ENCODE data around the gene THBS3.
A peak's percentile ranks its signal among the peaks of the same experiment; 100 is the strongest.

The THBS3 gene

DNA sequence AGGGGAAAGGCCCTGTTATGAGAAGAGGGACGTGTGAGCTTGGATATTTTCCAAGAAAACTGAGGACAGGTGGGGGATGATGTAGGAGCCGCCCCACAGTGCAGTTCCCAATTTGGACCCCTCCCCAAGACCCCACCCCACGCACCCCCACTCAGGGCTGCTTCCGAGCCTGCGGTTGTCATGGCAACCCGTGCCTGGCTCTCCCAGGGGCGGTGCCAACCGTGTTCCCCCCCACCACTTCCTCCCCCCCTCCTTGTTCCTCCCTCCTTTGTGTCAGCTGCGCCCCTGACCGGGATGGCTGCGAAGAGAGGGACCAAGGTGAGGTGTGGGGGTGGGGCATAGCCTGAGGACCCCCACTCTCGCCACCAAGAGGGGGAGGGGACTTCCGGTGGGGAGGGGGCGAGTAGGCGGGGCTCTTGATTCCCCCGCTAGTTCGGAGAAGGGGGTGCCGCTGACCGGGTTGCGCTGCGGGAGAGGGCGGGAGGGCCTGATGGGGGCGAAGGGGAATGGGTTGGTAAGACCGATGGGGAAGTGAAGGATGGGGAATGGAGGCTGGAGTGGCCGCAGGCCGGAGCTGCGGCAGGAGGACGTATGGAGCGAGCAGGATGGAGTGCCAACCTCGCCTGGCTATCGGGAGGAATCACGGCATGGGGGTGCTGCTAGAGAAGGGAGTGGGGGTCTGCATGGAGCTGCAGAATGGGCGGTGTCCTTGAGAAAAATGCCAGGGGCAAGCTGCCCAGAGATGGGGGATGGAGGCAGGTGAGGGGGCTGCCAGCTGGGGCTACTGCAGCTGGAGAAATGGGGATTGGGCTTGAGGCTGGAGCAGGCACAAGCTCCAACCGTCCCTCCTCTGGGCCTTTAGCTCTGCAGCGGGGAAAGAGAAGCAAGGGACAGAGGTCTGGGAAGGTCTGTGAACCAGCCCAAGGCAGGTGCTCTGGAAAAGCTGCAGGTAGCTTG lies 33.1 kb downstream of the THBS3 start:
- Histone ChIP-seq H3K27ac (ENCODE audit: low read depth in 2 of 2, low read length in 2 of 2) (no peak overlapping the region), H3K4me1 (ENCODE audit: control insufficient read depth in 2 of 2, insufficient read depth in 2 of 2, low read length in 2 of 2) (peaks cover 18 to 24% of the 10 kb centered on the region in 2 donors), H3K36me3 (ENCODE audit: control insufficient read depth in 2 of 2, insufficient read depth in 2 of 2, low read length in 2 of 2) (peaks cover 5 to 7% of the 10 kb centered on the region in 2 donors), H3K9ac (ENCODE audit: low read depth in 1 of 2, low read length in 2 of 2) (no peak overlapping the region), H3K27me3 (ENCODE audit: control insufficient read depth in 2 of 2, insufficient read depth in 2 of 2, low read length in 2 of 2) (peaks cover 0 to 3% of the 10 kb centered on the region in 2 donors), H3K9me3 (ENCODE audit: control insufficient read depth in 2 of 2, low read length in 2 of 2) (no peaks in the 10 kb centered on the region), H3K4me3 (ENCODE audit: low read length in 2 of 2) (peak overlapping the region in 1 of 2 donors; percentile 86)

GRCh38 chr1:155173478-155174323 lies 34.0 kb downstream of the THBS3 start, which contains the start of gene TRIM46:
TSS of gene TRIM46 (plus strand) at chr1:155173849. CDS start at chr1:155173967, 118 bp downstream.
- peak within 1 kb of the TSS; percentile 85 to 92 for H3K27ac ChIP-seq (ENCODE audit: low read depth in 2 of 2, low read length in 2 of 2)
- no peaks in the 10 kb centered on the region for H3K9me3 ChIP-seq (ENCODE audit: control insufficient read depth in 2 of 2, low read length in 2 of 2)
- peaks cover 0 to 3% of the 10 kb centered on the region in 2 donors for H3K27me3 ChIP-seq (ENCODE audit: control insufficient read depth in 2 of 2, insufficient read depth in 2 of 2, low read length in 2 of 2)
- peak within 1 kb of the TSS; percentile 85 to 92 for H3K9ac ChIP-seq (ENCODE audit: low read depth in 1 of 2, low read length in 2 of 2)
- H3K36me3 ChIP-seq (ENCODE audit: control insufficient read depth in 2 of 2, insufficient read depth in 2 of 2, low read length in 2 of 2): peaks cover 13 to 14% of the 10 kb centered on the region in 2 donors
- H3K4me3 ChIP-seq (ENCODE audit: low read length in 2 of 2): peak within 1 kb of the TSS; percentile 86 to 94
- H3K4me1 ChIP-seq (ENCODE audit: control insufficient read depth in 2 of 2, insufficient read depth in 2 of 2, low read length in 2 of 2): peaks cover 18 to 22% of the 10 kb centered on the region in 2 donors

DNA sequence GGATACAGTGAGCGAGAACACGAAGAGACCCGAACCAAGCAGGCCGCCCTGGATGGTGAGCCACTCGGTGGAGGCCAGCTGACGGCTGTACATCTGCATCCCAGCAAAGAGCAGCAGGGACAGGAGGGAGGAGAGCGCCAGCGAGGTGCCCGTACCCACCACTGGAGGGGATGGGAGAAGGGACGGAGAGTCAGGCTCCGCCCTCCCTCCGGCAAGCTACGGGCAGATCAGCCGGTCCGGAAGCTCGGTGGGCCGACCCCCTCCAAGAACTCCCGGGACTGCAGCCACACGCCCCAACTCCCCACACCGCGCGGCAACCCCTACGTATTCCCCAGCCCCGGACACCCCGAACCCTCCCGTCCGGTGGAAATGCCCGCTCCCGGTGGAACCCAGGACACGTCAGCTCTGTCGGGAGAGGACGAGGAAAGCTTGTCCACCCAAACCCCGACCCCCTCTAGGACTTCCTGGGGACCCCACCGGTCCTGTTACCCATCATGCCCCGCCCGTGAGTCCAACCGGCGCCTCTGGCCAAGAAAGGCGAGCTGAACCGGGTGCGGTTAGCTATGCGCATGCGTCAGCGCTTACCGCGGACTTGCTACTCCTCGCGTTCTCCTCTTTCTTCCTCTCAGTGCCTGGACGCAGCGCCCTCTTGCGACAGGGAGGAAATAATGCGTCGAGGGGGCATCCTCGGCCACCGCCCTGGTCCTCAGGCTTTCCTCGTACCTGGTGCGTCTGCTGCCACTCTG lies 34.8 kb downstream of the THBS3 start, which contains the start of gene KRTCAP2:
KRTCAP2 (minus strand) TSS at position 573 of the 746 bp plus-strand sequence; CDS start at position 493, 80 bp downstream.
- H3K9me3 ChIP-seq (ENCODE audit: control insufficient read depth in 2 of 2, low read length in 2 of 2): no peaks in the 10 kb centered on the region
- H3K4me3 ChIP-seq (ENCODE audit: low read length in 2 of 2): peak within 1 kb of the TSS; percentile 86 to 94
- peak within 1 kb of the TSS; percentile 85 to 92 for H3K27ac ChIP-seq (ENCODE audit: low read depth in 2 of 2, low read length in 2 of 2)
- H3K27me3 ChIP-seq (ENCODE audit: control insufficient read depth in 2 of 2, insufficient read depth in 2 of 2, low read length in 2 of 2): peaks cover 0 to 3% of the 10 kb centered on the region in 2 donors
- H3K36me3 ChIP-seq (ENCODE audit: control insufficient read depth in 2 of 2, insufficient read depth in 2 of 2, low read length in 2 of 2): peaks cover 13 to 16% of the 10 kb centered on the region in 2 donors
- H3K4me1 ChIP-seq (ENCODE audit: control insufficient read depth in 2 of 2, insufficient read depth in 2 of 2, low read length in 2 of 2): peaks cover 18 to 22% of the 10 kb centered on the region in 2 donors
- H3K9ac ChIP-seq (ENCODE audit: low read depth in 1 of 2, low read length in 2 of 2): peak within 1 kb of the TSS; percentile 85 to 92

DNA sequence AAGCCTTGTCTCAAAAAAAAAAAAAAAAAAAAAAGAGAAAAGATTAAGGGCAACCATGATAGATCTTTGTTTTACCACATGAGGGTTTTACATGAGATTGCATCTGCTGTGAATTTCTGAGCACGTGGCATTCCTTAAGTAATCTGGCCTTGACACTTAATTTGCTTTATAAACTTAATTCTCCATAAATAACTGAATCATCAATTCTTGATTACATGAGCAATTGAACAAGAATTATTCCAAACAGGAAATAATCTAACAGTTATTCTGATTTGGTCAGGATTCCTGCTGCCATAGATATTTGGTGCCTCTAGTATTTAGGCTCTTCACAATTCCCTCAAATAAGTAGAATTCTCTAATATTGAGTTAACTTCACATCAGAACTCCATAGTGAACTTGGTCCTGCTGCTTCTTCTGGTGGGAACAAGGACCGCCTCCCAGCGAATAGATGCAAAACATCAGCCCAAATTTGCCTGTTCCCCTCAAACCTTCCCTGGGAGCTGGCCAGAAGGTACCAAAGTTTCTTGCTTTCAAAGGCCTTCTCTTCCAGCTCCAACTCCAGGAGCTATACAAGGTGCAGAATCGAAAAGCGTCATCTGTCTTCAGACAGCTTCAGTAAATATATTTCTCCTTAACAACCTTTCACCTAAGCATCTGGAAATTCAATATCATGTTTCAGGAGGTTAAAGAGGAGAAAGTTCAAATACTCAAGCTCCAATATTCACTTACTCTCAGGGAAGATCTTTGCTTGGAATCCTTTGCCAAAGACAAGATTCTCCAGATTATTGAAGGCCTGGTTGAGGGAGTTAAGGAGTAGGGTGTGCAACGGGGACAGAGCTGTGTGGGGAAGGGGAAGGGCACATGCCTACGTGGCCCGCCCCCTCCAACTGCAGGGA lies 35.6 kb downstream of the THBS3 start:
- peaks cover 23 to 26% of the 10 kb centered on the region in 2 donors for H3K4me1 ChIP-seq (ENCODE audit: control insufficient read depth in 2 of 2, insufficient read depth in 2 of 2, low read length in 2 of 2)
- H3K27me3 ChIP-seq (ENCODE audit: control insufficient read depth in 2 of 2, insufficient read depth in 2 of 2, low read length in 2 of 2): peaks cover 0 to 3% of the 10 kb centered on the region in 2 donors
- H3K9ac ChIP-seq (ENCODE audit: low read depth in 1 of 2, low read length in 2 of 2): peak overlapping the region; percentile 85 to 92
- H3K36me3 ChIP-seq (ENCODE audit: control insufficient read depth in 2 of 2, insufficient read depth in 2 of 2, low read length in 2 of 2): peaks cover 13 to 16% of the 10 kb centered on the region in 2 donors
- peak overlapping the region; percentile 86 to 94 for H3K4me3 ChIP-seq (ENCODE audit: low read length in 2 of 2)
- no peaks in the 10 kb centered on the region for H3K9me3 ChIP-seq (ENCODE audit: control insufficient read depth in 2 of 2, low read length in 2 of 2)
- H3K27ac ChIP-seq (ENCODE audit: low read depth in 2 of 2, low read length in 2 of 2): peak overlapping the region; percentile 85 to 92

DNA sequence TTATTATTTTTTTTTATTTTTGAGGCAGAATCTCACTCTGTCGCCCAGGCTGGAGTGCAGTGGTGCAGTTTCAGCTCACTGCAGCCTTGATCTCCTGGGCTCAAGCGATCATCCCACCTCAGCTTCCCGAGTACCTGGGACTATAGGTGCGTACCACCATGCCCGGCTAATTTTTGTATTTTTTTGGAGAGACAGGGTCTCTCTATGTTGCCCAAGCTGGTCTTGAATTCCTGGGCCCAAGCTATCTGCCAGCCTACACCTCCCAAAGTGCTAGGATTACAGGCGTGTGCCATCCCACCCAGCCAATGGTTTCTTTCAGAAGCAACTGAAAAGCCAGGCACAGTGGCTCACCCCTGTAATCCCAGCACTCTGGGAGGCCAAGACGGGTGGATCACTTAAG lies 36.9 kb downstream of the THBS3 start:
- H3K4me1 ChIP-seq (ENCODE audit: control insufficient read depth in 2 of 2, insufficient read depth in 2 of 2, low read length in 2 of 2): peaks cover 15 to 21% of the 10 kb centered on the region in 2 donors
- no peaks in the 10 kb centered on the region for H3K9me3 ChIP-seq (ENCODE audit: control insufficient read depth in 2 of 2, low read length in 2 of 2)
- H3K9ac ChIP-seq (ENCODE audit: low read depth in 1 of 2, low read length in 2 of 2): no peak overlapping the region
- peaks cover 13 to 16% of the 10 kb centered on the region in 2 donors for H3K36me3 ChIP-seq (ENCODE audit: control insufficient read depth in 2 of 2, insufficient read depth in 2 of 2, low read length in 2 of 2)
- H3K27me3 ChIP-seq (ENCODE audit: control insufficient read depth in 2 of 2, insufficient read depth in 2 of 2, low read length in 2 of 2): peaks cover 0 to 3% of the 10 kb centered on the region in 2 donors
- no peak overlapping the region for H3K27ac ChIP-seq (ENCODE audit: low read depth in 2 of 2, low read length in 2 of 2)
- H3K4me3 ChIP-seq (ENCODE audit: low read length in 2 of 2): no peak overlapping the region

- H3K27me3 ChIP-seq (ENCODE audit: control insufficient read depth in 2 of 2, insufficient read depth in 2 of 2, low read length in 2 of 2): peaks cover 0 to 3% of the 10 kb centered on the region in 2 donors
- no peak overlapping the region for H3K9ac ChIP-seq (ENCODE audit: low read depth in 1 of 2, low read length in 2 of 2)
- no peak overlapping the region for H3K4me3 ChIP-seq (ENCODE audit: low read length in 2 of 2)
- H3K4me1 ChIP-seq (ENCODE audit: control insufficient read depth in 2 of 2, insufficient read depth in 2 of 2, low read length in 2 of 2): peaks cover 14 to 21% of the 10 kb centered on the region in 2 donors
- no peak overlapping the region for H3K27ac ChIP-seq (ENCODE audit: low read depth in 2 of 2, low read length in 2 of 2)
- H3K36me3 ChIP-seq (ENCODE audit: control insufficient read depth in 2 of 2, insufficient read depth in 2 of 2, low read length in 2 of 2): peaks cover 13 to 16% of the 10 kb centered on the region in 2 donors
- H3K9me3 ChIP-seq (ENCODE audit: control insufficient read depth in 2 of 2, low read length in 2 of 2): no peaks in the 10 kb centered on the region
These were observed 37.5 kb downstream of the THBS3 start for GRCh38 chr1:155170101-155170785.

GRCh38 chr1:155169541-155169940 lies 38.2 kb downstream of the THBS3 start:
- H3K36me3 ChIP-seq (ENCODE audit: control insufficient read depth in 2 of 2, insufficient read depth in 2 of 2, low read length in 2 of 2): peaks cover 13 to 16% of the 10 kb centered on the region in 2 donors
- peaks cover 14 to 21% of the 10 kb centered on the region in 2 donors for H3K4me1 ChIP-seq (ENCODE audit: control insufficient read depth in 2 of 2, insufficient read depth in 2 of 2, low read length in 2 of 2)

DNA sequence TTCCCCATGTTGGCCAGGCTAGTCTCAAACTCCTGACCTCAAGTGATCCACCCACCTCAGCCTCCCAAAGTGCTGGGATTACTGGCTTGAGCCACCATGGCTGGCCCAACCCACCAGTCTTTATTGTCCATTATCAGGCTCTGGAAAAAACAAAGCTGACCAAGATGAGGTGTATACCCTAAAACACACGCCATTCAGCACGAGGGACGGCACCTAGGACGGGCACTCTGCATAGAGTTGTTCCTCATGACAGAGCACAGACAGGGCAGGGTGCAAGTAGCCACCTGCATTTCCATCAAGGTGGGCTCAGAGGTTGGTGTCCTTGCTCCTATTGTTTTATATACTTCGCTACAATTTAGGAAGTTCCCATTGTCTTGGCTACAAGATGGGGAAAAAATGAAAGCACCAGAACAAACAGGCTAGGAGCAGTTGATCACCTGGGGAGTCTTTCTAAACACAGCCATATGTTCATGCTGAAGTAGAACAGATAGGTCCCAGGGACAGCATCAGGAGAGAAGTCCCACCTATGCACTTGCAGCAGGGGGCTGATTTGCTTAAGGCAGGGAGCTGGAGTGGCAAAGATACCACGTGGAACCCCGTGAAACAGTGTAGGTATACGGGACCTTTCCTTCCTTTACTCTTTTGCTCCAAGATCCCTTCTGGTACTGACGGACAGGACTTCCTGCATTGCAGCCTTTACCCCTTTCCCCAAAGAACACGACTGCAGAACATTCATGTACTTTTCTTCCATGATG lies 39.1 kb downstream of the THBS3 start:
- Histone ChIP-seq H3K27me3 (ENCODE audit: control insufficient read depth in 2 of 2, insufficient read depth in 2 of 2, low read length in 2 of 2) (no peaks in the 10 kb centered on the region), H3K4me1 (ENCODE audit: control insufficient read depth in 2 of 2, insufficient read depth in 2 of 2, low read length in 2 of 2) (peaks cover 14 to 18% of the 10 kb centered on the region in 2 donors), H3K9ac (ENCODE audit: low read depth in 1 of 2, low read length in 2 of 2) (no peak overlapping the region), H3K36me3 (ENCODE audit: control insufficient read depth in 2 of 2, insufficient read depth in 2 of 2, low read length in 2 of 2) (peaks cover 13 to 16% of the 10 kb centered on the region in 2 donors), H3K9me3 (ENCODE audit: control insufficient read depth in 2 of 2, low read length in 2 of 2) (no peaks in the 10 kb centered on the region), H3K27ac (ENCODE audit: low read depth in 2 of 2, low read length in 2 of 2) (no peak overlapping the region), H3K4me3 (ENCODE audit: low read length in 2 of 2) (no peak overlapping the region)

More at GRCh38 chr1:155169541-155169940, 38.2 kb downstream of the THBS3 start:
- no peak overlapping the region for H3K9ac ChIP-seq (ENCODE audit: low read depth in 1 of 2, low read length in 2 of 2)
- H3K4me3 ChIP-seq (ENCODE audit: low read length in 2 of 2): no peak overlapping the region
- H3K27ac ChIP-seq (ENCODE audit: low read depth in 2 of 2, low read length in 2 of 2): no peak overlapping the region
- no peaks in the 10 kb centered on the region for H3K9me3 ChIP-seq (ENCODE audit: control insufficient read depth in 2 of 2, low read length in 2 of 2)
- peaks cover 0 to 3% of the 10 kb centered on the region in 2 donors for H3K27me3 ChIP-seq (ENCODE audit: control insufficient read depth in 2 of 2, insufficient read depth in 2 of 2, low read length in 2 of 2)

All from mucosa of rectum (tissue), 2 donors.